Measurements from ENCODE around the gene UBQLNL. TPM values are rescaled to one million over a fixed set of nuclear protein-coding genes. Genes with fewer than 3 reads are reported as not detected.

The UBQLNL gene
- polyA plus RNA-seq, 5 donors: 1.5 to 2.0 (median 1.7) TPM

DNA sequence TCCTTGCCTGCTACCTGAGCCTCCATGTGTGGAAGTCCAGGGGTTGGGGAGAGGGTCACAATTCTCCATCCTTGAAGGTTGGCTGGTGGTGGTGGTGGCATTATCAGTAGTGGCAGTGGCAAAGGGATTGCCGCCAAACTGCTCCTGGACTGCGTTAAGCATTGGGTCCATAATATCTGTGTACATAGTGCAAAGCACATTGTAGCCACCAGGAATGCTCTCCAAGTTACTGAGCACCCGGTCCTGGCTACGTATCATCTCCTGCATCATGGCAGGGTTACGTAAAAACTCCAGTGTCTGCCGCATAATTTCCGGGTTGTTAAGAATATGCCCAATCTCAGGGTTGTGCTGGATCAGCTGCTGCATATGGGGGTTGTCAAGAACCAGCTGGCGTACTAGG, 7.9 kb downstream of the UBQLNL start:
- DNase-seq: no peak

DNA sequence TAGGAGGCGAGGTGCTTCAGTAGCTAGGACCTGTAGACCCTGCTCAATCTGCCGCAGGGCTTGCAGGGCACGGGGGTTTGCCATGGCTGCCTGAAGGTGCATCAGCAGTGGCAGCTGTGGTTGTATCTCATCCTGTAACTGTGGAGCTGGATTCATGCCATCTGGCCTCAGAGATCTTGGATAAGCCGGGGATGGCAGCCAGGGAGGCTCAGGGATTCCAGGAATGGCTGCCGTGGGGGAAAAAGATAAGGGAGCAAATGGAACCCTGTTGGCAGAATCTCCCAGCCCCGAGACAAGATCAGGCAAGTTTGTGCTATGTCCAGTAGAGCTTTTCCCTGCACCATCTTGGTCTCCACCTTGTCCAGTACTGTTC, 8.6 kb downstream of the UBQLNL start:
- no peak for DNase-seq

DNA sequence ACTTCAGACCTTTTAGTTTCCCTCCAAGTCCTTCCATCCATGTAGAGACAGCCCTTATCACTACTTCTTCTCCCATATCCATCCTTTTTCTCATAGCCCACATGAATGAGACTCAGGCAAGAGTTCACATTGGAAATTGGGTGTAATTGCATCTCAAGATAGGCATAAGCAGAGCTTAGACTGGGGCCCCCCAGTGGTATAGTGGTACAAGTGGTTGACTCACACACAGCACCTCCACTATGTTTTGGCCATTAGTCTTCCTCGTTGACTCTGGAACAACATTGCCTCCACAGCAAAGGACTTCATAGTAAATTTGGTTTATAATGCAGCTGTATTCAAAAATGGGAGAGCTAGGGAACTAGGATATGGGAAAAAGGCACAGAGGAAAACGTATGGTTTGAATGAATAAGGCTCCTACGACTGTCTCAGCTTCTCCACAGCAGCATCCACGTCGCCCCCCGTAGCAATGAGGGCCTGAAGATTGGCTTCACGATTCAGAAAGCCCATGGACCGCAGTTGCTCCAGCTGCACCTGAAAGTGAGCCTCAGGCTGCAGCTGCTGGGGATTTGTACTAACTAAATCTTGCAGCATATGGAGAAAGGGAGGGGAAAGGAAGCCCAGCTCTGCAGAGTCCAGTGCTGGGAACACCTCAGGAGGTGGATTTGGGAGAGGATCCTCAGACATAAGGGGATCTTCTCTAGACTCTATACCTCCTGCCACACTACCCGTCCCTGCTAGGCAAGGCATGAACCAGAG, 9.1 kb downstream of the UBQLNL start:
- no peak for DNase-seq

- no peak for DNase-seq
These were observed 11.0 kb downstream of the UBQLNL start for GRCh38 chr11:5505363-5506048.

DNA sequence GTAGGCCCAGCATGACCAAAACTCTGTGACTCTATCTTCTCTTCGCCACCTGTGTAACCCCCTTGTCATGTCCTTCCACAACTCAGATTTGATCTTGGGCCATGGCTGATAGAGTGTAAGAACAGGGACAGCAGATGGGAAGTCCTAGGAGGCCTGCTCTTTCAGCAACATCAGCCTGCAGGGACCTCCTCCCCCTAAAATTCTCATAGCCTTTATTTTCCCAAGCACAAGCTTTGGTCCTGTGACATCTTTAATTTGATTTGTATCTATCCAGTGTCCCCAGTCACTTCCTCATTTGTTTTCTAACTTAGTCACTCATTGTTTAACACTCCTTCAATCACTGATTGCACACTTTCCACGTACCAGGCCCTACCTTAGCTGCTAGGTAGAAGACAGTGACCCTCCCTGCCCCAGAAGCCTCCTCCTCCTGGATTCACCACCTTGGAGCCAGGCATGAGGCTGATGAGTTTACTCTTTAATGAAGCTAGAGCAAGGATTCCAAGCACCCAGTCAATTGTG, 12.0 kb downstream of the UBQLNL start:
- no peak for DNase-seq

GRCh38 chr11:5500393-5500801, 16.1 kb downstream of the UBQLNL start:
- no peak for DNase-seq

- DNase-seq: no peak
These were observed 16.8 kb downstream of the UBQLNL start for GRCh38 chr11:5499671-5500070.

GRCh38 chr11:5489576-5490357, 26.7 kb downstream of the UBQLNL start:
- DNase-seq: no peak

GRCh38 chr11:5488798-5489399, 27.6 kb downstream of the UBQLNL start:
- no peak for DNase-seq

DNA sequence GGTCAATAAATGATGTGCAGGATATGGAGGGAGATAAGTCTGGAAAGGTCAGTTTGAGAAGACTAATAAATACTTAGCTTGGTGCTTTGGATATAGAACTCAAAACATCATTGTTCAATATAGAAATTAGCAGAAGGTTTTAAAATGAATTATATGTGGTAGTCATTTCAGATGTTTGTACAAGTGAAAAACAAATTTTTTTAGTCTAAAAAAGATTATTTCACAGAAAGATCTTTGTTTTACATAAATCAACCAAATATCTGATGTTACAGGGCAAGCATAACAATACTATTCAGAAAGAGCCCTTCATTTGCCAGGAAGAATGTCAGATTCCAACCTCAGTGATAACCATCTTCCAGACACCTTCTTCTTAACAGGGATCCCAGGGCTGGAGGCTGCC, 28.1 kb downstream of the UBQLNL start, which contains the start of gene OR52D1:
TSS of gene OR52D1 (plus strand) at position 301 of the 400 bp plus-strand sequence. CDS start at position 323, 22 bp downstream.
- DNase-seq: no peak

GRCh38 chr11:5486421-5486820, 30.1 kb downstream of the UBQLNL start:
- no peak for DNase-seq

GRCh38 chr11:5486003-5486402, 30.5 kb downstream of the UBQLNL start:
- no peak for DNase-seq

DNA sequence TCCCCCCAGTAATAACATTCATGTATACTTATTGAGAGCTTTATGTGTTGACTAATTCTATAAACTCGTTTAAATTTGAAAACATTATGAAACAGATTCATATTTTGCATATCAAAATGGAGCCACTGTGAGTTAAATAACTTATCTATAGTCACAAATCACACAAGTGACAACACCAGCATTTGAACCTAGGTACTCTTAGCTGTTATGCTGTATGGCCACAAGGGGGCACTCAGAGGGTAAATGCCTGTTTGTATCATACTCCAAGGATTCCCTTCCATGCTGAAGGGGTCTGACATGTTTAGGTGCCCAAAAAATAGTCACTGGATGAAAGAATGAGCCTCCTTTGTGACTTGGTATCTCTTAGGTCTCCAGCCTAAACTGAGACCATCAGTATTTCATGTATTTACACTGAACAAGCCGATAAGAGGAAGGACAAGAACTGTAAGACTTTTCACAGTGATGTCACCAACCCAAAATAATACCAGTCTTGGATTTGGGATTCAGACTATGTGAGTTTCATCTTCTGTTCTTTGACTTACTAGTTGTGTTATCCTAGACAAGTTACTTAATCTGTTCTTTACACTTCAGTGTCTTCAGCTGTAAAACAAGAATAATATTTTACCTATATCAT, 40.2 kb downstream of the UBQLNL start:
- peak in 1 of 2 donors; percentile 20 for DNase-seq

DNA sequence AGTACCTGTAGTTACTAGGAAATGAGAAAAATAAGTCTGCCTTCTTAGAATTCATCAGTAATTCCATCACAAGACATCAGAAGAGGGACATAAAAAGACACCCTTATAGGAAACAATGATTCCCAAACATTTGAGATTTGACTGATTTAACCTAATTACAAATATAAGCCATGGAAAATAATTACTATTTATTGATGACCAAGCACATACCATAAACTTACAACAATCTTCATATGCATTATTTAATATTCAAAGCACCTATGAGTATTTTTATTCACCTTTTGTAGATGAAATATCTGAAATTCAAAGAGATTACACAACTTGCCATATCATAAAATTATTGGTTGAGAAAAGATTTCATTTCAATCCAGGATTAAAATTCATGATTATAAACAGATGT, 42.6 kb downstream of the UBQLNL start:
- no peak for DNase-seq

GRCh38 chr11:5467527-5467926, 49.0 kb downstream of the UBQLNL start:
- DNase-seq: peak in 1 of 2 donors; percentile 1

Other genes with a start within 250 kb of the UBQLNL start
- 10 to 100 TPM in 3 of 5 donors, 1 to 10 TPM in 2; 6.2 to 50.3 (median 10.6) TPM for gene HBE1, start 246.8 kb downstream of the UBQLNL start, polyA plus RNA-seq (ENCODE audit: insufficient read depth in 1 of 5, insufficient read length in 5 of 5, low replicate concordance in 1 of 5)
- under 1 TPM; 0.18 to 0.72 (median 0.38) TPM for gene OR51B4, start 214.8 kb downstream of the UBQLNL start, polyA plus RNA-seq (ENCODE audit: insufficient read depth in 1 of 5, insufficient read length in 5 of 5, low replicate concordance in 1 of 5)
- under 1 TPM in 2 of 5 donors, not detected in 3; 0.16 to 0.32 TPM for gene OR51B2, start 192.4 kb downstream of the UBQLNL start, polyA plus RNA-seq (ENCODE audit: insufficient read depth in 1 of 5, insufficient read length in 5 of 5, low replicate concordance in 1 of 5)
- gene OR51B5, start 173.2 kb downstream of the UBQLNL start, polyA plus RNA-seq (ENCODE audit: insufficient read depth in 1 of 5, insufficient read length in 5 of 5, low replicate concordance in 1 of 5): 1 to 10 TPM in 1 of 5 donors, under 1 TPM in 4; 0.27 to 1.3 (median 0.53) TPM
- gene OR51B6, start 165.2 kb downstream of the UBQLNL start, polyA plus RNA-seq (ENCODE audit: insufficient read depth in 1 of 5, insufficient read length in 5 of 5, low replicate concordance in 1 of 5): under 1 TPM in 1 of 5 donors, not detected in 4; 0.16 TPM
- gene OR51M1, start 132.9 kb downstream of the UBQLNL start, polyA plus RNA-seq (ENCODE audit: insufficient read depth in 1 of 5, insufficient read length in 5 of 5, low replicate concordance in 1 of 5): under 1 TPM in 4 of 5 donors, not detected in 1; 0.06 to 0.13 (median 0.10) TPM
- gene OR51Q1, start 94.6 kb downstream of the UBQLNL start, polyA plus RNA-seq (ENCODE audit: insufficient read depth in 1 of 5, insufficient read length in 5 of 5, low replicate concordance in 1 of 5): not detected
- gene OR51I1, start 75.2 kb downstream of the UBQLNL start, polyA plus RNA-seq (ENCODE audit: insufficient read depth in 1 of 5, insufficient read length in 5 of 5, low replicate concordance in 1 of 5): not detected
- not detected for gene OR51I2, start 67.4 kb downstream of the UBQLNL start, polyA plus RNA-seq (ENCODE audit: insufficient read depth in 1 of 5, insufficient read length in 5 of 5, low replicate concordance in 1 of 5)
- gene OR52D1, start 28.0 kb downstream of the UBQLNL start, polyA plus RNA-seq (ENCODE audit: insufficient read depth in 1 of 5, insufficient read length in 5 of 5, low replicate concordance in 1 of 5): under 1 TPM in 1 of 5 donors, not detected in 4; 0.10 TPM
- not detected for gene UBQLN3, start 6.7 kb downstream of the UBQLNL start, polyA plus RNA-seq (ENCODE audit: insufficient read depth in 1 of 5, insufficient read length in 5 of 5, low replicate concordance in 1 of 5)
- under 1 TPM in 2 of 5 donors, not detected in 3; 0.17 to 0.18 TPM for gene OR52H1, start 31.8 kb upstream of the UBQLNL start, polyA plus RNA-seq (ENCODE audit: insufficient read depth in 1 of 5, insufficient read length in 5 of 5, low replicate concordance in 1 of 5)
- under 1 TPM in 4 of 5 donors, not detected in 1; 0.11 to 0.44 (median 0.34) TPM for gene OR52B6, start 64.2 kb upstream of the UBQLNL start, polyA plus RNA-seq (ENCODE audit: insufficient read depth in 1 of 5, insufficient read length in 5 of 5, low replicate concordance in 1 of 5)
- 1 to 10 TPM; 4.7 to 7.5 (median 7.1) TPM for gene TRIM6, start 79.9 kb upstream of the UBQLNL start, polyA plus RNA-seq (ENCODE audit: insufficient read depth in 1 of 5, insufficient read length in 5 of 5, low replicate concordance in 1 of 5)
- 10 to 100 TPM; 15.6 to 28.6 (median 23.9) TPM for gene TRIM34, start 108.3 kb upstream of the UBQLNL start, polyA plus RNA-seq (ENCODE audit: insufficient read depth in 1 of 5, insufficient read length in 5 of 5, low replicate concordance in 1 of 5)
- 10 to 100 TPM; 45.7 to 67.7 (median 62.4) TPM for gene TRIM5, start 168.4 kb upstream of the UBQLNL start, polyA plus RNA-seq (ENCODE audit: insufficient read depth in 1 of 5, insufficient read length in 5 of 5, low replicate concordance in 1 of 5)
- 10 to 100 TPM; 19.7 to 38.0 (median 26.7) TPM for gene TRIM22, start 173.1 kb upstream of the UBQLNL start, polyA plus RNA-seq (ENCODE audit: insufficient read depth in 1 of 5, insufficient read length in 5 of 5, low replicate concordance in 1 of 5)
- gene OR56B1, start 219.7 kb upstream of the UBQLNL start, polyA plus RNA-seq (ENCODE audit: insufficient read depth in 1 of 5, insufficient read length in 5 of 5, low replicate concordance in 1 of 5): under 1 TPM in 1 of 5 donors, not detected in 4; 0.12 TPM
- under 1 TPM in 1 of 5 donors, not detected in 4; 0.19 TPM for gene OR52N4, start 237.5 kb upstream of the UBQLNL start, polyA plus RNA-seq (ENCODE audit: insufficient read depth in 1 of 5, insufficient read length in 5 of 5, low replicate concordance in 1 of 5)

Data from right lung (tissue), 5 donors.